HG03342 (cell line): ENCODE measurements around the gene PLG.
"Not testable (repeated sequence)": the region's sequence is repeated elsewhere in the genome, so short reads cannot be mapped to it uniquely, and the experiment has no call there.

Experiments used
- ATAC-seq: cut with Tn5 transposase; IDR thresholded peaks from one replicate; pipeline ENCODE4 v1.9.1; 2021; ENCODE audit warnings: mild to moderate bottlenecking, moderate library complexity; ENCODE audit not compliant: unreplicated experiment

PLG gene

DNA sequence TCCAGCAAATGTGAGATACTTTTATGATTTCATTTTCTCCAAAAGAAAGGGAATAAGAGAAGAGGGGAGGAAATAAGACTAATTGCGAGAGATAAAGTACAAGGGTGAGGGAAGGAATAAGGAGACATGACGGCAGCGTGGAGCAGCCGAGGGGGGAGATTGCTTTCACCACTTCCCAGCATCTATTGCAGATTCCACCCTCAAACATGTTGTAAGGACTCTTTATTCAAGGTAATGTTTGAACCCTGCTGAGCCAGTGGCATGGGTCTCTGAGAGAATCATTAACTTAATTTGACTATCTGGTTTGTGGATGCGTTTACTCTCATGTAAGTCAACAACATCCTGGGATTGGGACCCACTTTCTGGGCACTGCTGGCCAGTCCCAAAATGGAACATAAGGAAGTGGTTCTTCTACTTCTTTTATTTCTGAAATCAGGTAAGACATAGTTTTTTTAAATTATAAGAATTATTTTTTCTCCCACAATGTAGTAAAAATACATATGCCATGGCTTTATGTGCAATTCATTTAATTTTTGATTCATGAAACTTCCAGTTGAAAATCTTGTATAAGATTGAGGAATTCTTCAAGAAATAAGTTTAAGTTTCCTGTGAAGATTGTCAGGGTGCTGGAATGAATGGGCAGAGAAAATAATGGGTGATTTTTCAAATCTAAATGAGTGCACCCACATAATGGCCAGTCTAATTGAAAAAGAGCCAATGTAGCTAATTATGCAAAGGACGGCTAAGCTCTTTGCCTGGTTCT, at the start of gene PLG:
Gene PLG, plus strand, starts transcription at position 327 of the 763 bp plus-strand sequence. Its CDS starts 61 bp downstream, at position 388.
- ATAC-seq, result not testable (repeated sequence)

DNA sequence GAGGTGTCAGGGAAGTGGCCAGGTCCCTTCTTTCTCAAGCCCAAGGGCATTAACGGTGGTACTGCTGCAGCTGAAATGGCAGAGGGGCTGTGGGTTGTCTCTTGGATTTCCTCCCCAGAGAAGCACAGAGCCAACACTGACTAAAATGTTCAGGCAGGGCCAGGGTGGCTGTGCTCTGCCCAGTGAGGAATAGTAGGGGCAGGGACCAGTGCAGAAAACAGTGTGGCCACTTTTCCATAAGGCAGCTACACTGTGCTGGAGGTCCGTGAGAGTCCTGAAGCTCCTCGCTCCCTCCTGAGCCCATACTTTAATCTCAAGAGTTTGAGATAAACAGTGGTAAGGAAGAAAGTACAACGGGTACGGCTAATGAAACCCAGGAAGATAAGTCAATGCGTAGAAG, 42.5 kb upstream of the PLG start:
- ATAC-seq, result no peak

DNA sequence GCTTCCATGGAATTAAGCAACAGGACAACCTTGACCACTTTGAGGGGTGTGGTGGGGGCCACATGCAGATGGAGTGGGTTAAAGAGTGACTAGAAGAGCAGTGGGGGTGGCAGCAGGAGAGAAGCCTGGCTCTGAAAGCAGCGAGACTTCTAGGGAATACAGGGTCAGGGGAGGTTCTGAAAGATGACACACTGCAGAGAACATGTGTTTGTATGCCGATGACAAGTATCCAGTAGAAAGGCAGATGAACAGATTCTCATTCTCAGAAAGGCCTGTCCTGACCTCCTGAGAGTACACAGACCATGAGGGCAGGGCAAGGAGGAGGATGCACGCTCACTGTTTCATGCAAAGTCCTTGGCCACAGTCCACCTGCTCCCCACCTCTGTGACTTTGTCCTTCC, 40.8 kb upstream of the PLG start:
- ATAC-seq, result no peak

DNA sequence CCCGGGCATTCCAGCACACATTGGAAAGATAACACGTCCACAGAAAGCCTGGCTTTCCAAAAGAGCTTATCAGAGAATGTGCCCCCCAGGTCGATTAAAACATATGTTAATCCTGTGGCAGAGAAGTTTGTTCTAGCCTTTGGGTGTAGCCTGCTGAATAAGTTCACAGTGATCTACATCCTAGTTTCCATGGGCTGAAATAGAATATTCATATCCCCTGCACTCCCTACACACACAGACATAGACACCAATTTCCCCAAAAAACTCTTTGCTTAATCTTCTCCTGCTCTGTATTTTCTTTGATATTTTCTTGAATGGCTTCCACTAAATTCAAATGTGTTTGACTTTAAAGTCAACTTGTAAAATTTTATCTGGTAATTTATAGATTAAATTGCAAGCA, 39.6 kb upstream of the PLG start:
- ATAC-seq, result no peak

DNA sequence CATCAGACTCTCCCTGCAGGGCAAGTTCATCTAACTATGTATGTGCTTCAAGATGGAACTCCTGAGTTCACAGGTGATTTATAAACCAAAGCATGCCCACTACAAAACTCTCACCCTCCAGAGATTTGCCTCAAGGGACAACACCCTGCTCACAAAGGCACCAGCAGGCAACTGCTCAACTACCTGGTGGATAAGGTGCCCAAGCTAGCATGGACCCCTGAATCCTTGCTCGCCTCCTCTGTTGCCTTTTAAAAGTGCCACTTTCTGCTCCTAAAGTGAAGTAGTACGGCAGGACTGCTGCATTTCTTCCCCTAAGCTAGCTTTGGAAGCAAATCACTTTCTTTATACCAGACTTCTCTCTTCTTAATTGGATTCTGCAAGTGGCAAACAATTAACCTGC, 39.2 kb upstream of the PLG start:
- ATAC-seq, result no peak

DNA sequence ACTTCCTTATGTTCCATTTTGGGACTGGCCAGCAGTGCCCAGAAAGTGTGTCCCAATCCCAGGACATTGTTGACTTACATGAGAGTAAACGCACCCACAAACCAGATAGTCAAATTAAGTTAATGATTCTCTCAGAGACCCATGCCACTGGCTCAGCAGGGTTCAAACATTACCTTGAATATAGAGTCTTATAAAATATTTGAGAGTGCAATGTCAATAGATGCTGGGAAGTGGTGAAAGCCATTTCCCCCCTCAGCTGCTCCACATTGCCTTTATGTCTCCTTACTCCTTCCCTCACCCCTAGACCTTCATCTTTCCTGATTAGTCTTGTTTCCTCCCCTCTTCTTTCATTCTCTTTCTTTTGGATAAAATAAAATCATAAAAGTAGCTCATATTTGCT, 37.8 kb upstream of the PLG start, which contains the start of gene LPA:
Gene LPA, minus strand, starts transcription at position 78 of the 400 bp plus-strand sequence. Its CDS starts 61 bp downstream, at position 17.
- ATAC-seq, result not testable (repeated sequence)

DNA sequence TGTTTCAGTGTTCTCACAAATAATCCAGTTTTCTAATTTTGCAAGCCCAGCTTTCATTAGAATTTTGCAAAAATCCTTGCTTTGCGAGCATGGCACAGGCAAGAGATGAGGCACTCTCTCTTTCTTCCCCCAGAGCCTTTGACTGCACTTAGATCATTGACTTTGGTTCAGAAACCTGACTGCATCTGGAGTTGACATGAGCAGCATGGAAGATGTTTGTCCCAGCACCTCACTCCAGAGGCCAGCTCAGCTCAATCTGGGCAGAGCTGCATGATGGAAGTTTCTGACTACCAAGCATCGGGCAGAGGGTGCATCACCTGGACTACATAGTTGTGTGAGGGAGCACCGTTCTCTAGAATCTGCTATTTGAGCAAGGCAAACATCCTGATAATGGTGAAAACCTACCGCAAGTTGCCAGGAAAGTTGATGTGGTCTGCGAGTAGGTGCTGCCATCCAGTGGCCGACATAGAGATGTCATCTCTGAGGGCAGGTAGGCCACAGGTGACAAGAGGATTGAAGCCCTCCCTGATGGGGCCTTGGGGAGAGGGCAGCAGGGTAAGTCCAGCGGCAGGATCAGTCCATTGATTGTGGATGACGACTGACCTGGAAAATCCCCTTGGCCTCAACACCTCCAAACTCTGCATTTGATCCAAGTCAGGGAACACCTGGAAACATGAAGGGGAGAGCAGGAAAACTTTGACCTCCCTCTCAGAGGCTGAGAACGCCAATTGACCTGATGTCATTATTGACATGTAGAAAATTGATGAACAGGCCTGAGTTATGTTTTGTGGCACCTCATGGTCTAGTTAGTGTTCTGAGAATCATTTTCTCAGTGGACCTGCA, 34.2 kb upstream of the PLG start:
- ATAC-seq, result peak; percentile 72

DNA sequence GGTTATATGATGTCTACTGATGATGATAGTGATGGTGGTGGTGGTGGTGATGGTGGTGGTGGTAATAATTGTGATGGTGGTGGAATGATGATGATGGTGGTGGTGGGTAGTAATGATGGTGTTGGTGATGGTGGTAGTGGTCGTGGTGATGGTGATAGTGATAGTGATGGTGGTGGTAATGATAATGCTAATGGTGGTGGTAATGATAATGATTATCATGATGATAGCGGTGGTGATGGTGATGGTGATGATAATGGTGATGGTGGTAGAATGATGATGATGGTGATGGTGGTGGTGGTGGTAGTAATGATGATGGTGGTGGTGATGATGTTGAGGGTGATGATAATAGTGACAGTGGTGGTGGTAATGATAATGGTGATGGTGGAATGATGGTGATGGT, 33.5 kb upstream of the PLG start:
- no peak for ATAC-seq

DNA sequence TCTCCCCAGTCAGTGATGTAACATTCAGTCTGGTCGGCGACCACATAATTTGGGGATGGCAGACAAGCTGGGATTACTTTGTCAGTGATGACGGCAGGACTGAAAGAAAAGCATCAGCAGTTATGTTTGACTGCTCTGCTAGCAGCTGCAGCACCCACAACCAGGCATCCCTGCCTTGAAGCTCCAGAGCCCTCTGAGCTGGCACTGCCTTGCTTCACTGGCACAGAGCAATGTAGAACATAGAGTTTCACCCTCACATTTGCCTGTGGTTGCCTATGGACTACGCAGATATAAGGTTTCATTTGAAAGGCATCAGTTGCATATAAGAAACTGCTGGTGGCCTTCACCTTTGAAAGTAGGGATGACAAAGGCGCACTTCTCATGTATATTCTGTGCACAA, 25.6 kb upstream of the PLG start:
- not testable (repeated sequence) for ATAC-seq

DNA sequence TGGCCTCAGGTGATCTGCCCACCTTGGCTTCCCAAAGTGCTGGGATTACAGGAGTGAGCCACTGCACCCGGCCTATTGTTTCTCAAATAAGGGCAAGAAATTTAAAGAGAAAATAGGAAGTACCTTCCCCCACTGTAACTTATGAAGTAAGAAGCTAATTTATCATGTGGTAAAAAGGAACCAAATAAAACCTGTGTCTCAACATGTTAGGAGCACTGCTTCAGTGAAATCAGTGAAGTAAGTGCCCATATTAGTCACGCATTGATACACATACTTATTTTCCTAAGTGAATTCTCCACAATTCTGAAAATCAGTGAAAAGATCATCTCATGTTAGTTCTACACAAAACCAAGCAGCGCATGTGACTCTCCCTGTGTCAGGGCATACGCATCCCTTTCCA, 23.8 kb upstream of the PLG start:
- no peak for ATAC-seq

DNA sequence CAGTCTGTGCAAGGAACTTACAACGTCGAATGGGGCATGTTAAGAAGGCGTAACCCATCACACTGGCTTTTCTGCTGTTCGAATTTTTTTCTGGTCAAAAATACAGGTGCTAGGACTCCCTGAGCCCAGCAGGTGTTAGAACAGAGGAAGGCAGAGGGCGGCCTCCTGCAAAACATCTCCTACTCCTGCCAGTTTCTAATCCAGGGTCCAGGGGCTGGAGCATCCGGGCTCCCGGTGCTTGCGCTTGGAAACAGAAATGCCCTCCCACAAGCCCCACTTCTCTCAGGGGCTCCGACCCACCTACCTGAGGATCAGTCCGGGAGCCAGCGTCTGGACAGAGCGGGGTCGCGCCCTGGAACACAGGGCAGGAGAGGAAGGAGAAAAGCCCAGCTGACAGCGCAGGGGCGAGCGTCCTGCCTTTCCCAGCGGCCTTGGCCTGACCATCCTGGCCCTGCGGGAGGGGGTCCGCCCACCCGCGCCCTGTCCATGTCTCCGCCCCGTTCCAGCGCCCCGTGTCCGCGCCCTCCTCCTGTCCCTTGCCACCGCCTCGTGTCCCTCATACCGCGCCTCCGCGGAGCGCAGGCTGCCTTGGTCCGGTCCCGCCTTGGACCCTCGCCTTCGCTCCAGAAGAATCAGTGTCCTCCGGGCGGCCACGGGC, 23.2 kb upstream of the PLG start:
- no peak for ATAC-seq

DNA sequence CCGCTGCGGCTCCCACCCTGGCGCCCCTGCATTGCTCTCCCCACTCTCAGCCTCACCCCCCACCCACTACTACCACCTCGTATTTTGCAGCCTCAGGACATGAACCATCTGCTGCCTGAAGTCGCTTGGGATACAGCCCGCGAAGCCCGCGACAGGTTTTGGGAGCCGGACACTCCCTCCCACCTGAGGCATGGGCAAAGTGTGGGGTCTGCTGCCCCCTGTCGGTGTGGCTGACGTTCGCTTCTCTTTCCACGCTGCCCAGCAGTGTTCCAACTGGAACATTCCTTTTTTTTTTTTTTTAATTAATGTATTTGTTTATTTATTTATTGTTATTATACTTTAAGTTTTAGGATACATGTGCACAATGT, 22.7 kb upstream of the PLG start:
- ATAC-seq, result no peak

DNA sequence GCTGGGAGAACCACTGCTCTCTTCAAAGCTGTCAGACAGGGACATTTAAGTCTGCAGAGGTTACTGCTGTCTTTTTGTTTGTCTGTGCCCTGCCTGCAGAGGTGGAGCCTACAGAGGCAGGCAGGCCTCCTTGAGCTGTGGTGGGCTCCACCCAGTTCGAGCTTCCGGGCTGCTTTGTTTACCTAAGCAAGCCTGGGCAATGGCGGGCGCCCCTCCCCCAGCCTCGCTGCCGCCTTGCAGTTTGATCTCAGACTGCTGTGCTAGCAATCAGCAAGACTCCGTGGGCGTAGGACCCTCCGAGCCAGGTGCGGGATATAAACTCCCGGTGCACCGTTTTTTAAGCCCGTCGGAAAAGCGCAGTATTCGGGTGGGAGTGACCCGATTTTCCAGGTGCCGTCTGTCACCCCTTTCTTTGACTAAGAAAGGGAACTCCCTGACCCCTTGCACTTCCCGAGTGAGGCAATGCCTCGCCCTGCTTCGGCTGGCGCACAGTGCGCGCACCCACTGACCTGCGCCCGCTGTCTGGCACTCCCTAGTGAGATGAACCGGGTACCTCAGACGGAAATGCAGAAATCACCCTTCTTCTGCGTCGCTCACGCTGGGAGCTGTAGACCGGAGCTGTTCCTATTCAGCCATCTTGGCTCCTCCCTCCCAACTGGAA, 16.8 kb upstream of the PLG start:
- not testable (repeated sequence) for ATAC-seq

DNA sequence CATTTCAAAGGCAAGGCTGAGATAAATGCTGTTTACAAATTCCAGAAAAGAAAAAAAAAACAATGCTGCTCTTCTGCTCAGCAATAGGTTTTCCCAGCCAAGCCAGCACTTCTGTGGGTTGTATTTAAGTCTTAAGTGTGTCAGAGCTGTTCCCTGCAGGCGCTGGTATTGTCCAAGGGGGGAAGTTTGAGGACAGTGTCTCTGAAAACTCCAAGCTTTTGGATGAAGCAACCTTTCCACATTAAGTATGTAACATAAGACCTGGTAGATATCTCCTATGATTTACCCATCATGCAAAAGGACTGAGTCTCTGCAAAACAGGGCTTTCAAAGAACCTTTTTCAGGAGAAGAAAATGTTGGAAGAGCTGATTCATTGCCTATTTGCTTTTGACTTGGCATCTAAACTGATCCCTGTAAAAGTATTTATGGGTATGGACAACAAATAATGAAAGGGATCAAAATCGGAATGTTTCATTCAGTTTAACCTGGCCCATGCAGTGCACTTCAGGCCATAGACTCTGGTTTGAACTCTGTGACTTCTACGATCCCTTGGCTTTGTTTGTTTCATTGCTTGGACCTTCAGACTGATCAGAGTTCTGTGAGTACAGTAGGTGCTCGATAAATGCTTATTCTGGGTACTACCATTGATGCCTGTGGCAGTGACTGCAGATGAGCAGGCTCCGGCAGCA, 16.1 kb upstream of the PLG start:
- ATAC-seq, result no peak

DNA sequence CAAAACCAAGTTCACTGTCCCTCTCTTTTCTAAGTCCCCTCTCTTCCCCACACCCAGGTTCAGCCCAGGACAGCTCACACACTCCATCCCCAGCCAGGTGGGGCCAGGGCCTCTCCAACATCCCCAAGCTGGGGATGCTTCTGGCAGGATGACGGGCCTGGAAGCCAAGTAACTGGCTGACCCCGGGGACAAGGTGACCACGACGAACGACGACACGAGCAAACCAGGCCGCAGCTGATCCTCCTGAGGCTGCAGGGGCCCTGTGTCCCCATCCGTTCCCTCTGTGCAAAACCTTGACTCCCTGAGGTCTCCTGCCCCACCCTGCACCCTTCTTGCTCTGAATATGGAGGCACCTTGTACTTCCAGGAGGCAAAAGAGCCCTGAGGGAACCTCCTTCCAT, 11.6 kb upstream of the PLG start:
- no peak for ATAC-seq

DNA sequence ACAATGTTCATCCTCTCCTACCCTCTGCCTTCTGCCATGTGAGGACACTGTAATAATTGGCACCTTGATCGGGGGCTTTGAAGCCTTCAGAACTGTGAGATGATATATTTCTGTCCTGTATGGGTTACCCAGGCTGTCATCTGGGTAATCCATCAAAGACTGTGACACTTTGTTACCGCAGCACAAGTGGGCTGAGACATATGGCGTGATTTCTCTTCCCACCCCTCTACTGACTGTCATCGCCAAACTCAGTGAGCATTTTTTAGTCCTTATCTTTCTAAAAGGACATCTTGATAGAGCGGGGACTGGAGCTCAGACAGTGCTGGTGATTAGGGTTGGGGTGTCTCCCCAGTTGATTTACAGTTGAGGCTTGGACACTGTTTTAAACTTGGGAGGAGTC, 10.4 kb upstream of the PLG start:
- no peak for ATAC-seq

DNA sequence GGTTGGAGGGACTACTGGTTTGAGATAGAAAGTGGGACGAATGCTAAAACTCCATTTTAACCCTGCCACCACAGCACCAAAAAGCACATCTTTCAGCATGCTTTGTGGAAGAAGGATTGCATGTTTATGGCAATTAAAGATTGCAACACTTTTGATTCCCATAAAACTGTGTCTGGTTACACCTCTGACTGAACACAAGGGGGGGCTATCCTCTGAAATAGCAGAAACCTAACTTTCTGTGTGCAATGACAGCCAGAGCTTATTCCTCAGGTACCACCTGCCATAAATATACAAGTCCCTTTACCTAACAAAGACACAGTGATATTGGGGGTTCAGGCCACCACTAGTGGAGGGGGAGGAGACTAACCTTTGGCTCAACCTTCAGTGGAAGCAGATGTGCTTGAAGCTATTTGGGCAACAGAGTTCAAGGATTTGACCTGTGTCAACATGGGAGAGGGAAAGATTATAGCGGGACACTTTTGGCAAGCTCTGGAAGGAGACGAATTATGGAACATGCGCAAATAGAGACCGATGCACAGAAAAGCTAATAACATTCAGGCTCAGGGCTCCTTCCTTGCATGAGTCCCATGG, 9.6 kb upstream of the PLG start:
- no peak for ATAC-seq

DNA sequence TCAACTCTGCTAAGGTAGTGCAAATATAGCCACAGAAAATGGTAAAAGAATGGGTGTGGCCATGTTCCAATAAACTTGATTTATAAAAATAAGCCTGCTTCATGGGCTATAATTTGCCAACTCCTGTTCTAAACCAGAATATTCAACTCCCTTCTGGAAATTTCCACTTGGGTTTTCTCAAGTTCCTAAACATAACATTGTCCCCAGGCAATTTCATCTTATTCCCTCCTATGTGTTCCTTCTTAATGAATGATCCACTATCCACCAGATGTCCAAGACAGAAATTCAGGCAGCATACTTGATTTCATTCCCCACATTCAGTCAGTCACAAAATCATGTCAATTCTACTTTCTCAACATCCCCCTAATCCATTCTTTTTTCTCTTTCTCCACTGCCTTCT, 7.0 kb upstream of the PLG start:
- not testable (repeated sequence) for ATAC-seq

DNA sequence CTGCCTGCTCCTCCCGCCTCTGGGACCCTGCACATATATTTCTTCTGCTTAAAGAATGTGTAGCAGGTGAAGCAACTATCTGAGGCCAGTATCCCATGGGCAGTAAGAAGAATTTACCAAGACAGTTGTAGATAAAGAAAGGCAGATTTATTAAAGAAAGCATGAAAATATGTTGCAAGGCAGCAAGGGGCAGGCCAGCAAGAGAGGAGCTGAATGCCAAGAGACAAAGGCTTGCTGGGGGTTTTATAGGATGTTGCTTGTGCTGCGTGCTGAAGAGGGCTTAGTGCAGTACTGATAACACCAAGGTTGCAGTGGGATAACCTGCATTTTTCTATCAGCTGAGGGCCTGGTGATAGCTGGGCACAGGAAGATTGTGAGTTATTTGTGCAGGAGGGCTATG, 6.4 kb upstream of the PLG start:
- not testable (repeated sequence) for ATAC-seq

DNA sequence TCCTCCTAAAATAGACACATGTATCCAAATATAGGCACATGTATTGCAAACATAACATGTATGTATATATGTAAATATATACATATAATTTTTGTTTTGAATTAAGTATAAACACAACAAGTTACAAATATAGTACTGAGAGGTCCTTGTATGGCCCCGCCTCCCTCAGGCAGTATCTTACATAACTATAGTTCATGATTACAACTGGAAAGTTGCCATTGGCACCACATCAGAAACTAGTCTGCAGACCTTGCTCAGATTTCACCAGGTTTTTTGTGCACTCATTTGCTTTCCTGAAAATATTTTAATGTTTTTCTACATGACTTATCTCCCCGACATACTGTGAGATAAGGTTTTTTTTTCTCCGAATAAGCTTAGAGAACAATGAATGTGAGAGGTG, 5.2 kb upstream of the PLG start:
- not testable (repeated sequence) for ATAC-seq
